Activated naive CD4-positive, alpha-beta T cell treated with Interleukin-2 at 50 U/mL for 16 hours (primary cell): ENCODE measurements around the gene COL16A1.
A peak's percentile ranks its signal among the peaks of the same experiment; 100 is the strongest.

ENCODE experiments used
- DNase-seq: peaks from one replicate; pipeline ENCODE4 v3.0.0-alpha.2; 2020

The COL16A1 gene

GRCh38 chr1:31705080-31705866 is 1.5 kb upstream of the COL16A1 start:
- peak; percentile 69 for DNase-seq

GRCh38 chr1:31704271-31705079 is 658 bp upstream of the COL16A1 start:
- no peak for DNase-seq

DNA sequence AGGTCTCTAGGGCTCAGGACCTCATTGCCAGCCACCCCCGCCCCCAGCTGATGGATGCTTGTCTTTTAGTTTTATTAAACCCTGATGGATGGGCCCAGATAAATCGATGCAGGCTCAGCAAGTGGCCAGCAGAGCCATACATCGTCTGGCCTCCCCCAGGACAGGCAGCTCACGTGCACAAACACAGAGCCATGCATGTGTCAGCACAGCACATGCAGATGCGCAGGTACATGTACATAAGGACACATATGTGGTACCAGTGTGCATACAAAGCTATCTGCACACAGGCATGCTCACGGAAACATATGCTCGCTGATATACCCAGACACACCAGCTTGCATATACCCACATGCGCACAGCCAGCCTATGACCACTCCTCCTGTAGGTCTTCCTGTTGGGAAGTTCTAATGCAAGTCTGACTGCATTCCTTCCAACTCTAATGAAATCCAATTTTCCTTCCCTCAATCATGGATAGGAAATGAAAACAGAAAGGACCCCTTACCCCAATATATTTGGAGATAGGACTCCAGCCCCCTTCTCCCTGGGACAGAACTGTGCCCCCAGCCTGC is 897 bp downstream of the COL16A1 start:
- DNase-seq = no peak

- peak; percentile 27 for DNase-seq
Observed at GRCh38 chr1:31701091-31701736, 2.6 kb downstream of the COL16A1 start.

- no peak for DNase-seq
Observed at GRCh38 chr1:31700468-31701090, 3.2 kb downstream of the COL16A1 start.

- peak; percentile 16 for DNase-seq
Observed at GRCh38 chr1:31699341-31699891, 4.4 kb downstream of the COL16A1 start.

- no peak for DNase-seq
Observed at GRCh38 chr1:31697369-31697984, 6.3 kb downstream of the COL16A1 start.

DNA sequence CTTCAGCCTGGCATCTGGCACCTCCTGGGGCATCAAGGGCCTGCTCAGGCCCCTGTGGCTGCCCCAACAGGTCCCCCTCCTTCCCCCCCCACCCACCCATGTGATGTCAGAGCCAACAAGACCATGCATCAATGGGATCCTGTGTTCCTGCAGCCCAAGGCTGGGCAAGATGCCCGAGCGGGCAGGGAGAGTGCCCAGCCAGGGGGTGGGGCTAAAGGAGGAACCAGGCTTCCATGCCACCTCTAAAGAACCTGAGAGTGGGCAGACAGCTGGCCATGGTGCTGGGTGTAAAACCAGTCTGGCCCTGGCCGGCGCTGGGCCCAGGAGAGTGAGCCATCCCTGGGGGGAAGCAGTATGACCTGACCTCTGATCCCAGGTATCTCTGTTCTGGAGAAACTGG is 7.6 kb downstream of the COL16A1 start:
- DNase-seq = no peak

GRCh38 chr1:31695327-31695726 is 8.5 kb downstream of the COL16A1 start:
- DNase-seq = no peak

DNA sequence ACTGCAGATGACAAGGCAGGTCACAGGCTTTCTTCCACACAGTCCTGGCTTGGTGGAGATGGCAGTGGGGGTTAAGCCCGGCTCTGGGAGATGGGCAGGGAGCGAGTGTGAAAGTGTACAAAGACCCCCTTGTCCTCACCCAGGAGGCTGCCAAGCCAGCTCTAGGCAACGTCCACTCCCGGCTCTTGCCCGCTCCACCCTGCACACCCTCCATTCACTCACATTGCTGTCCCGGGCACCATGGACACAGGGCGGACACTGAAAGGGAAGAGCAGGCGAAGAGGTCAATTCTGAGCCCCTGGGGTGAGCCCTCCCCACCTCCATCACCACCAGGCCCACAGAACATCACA is 8.9 kb downstream of the COL16A1 start:
- DNase-seq = no peak

DNA sequence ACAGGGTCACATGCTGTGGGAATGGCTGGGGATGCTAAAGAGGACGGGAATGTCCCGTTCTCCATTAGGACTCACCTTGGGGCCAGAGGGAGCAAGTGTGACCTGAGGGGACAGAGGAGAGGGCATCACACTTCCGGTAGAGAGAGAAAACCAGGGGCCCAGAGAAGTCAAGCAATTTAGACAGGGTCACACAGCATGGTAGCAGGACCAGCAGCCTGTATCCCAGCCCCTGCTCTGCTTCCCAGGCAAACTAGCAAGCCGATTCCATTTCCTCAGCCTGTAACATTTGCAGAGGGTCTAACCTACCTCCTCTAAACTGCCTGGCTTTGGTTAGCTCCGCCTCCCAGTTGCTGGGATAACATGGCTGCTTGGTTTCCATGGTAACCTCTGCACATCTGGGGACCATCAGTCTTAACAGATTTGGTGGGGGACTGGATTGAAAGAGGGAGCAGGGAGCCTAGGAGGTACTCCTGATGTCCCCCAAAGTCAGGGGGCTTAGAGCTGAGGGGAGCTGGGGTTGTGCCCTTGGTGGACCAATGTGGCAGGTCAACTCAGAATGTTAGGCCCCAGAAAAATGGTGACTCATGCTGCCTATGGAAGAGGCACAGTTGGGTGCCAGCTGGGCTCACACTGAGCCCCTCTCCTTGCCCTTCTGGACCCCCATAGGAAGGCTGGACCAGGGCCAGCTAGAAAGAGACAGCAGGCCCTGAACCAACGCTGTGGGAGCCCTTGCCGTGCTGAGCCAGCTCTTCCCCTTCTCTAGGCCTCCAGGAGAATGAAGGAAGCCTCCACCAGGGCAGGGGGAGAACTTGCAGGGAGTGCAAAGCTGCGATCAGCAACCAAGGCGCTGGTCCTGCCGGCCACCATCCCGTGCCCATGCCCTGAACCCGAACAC is 9.5 kb downstream of the COL16A1 start:
- DNase-seq = no peak

- no peak for DNase-seq
Observed at GRCh38 chr1:31693231-31693630, 10.6 kb downstream of the COL16A1 start.

- no peak for DNase-seq
Observed at GRCh38 chr1:31691951-31692350, 11.9 kb downstream of the COL16A1 start.

GRCh38 chr1:31691446-31691845 is 12.4 kb downstream of the COL16A1 start:
- no peak for DNase-seq

DNA sequence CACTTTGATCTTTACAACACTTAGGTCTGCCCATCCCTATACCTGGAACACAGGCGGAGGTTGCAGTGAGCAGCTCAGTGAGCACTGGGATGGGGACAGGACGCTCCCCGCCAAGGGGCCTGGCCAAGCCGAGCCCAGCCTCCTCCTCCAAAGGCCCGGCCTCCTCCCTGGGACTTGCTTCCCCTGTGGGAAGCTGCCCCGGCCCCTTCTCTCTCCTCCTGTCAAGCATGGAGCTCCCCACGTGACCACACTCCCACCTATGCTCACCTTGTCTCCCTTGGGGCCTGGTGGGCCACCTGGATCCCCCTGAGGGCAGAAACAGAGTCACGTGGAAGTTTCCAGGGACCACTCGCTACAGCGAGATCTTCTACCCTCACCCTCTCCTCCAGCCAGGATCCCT is 12.9 kb downstream of the COL16A1 start:
- no peak for DNase-seq

- no peak for DNase-seq
Observed at GRCh38 chr1:31689854-31690253, 14.0 kb downstream of the COL16A1 start.

GRCh38 chr1:31689379-31689778 is 14.4 kb downstream of the COL16A1 start:
- no peak for DNase-seq

- DNase-seq = no peak
Observed at GRCh38 chr1:31688233-31688918, 15.4 kb downstream of the COL16A1 start.

GRCh38 chr1:31687601-31688000 is 16.2 kb downstream of the COL16A1 start:
- no peak for DNase-seq

GRCh38 chr1:31685795-31686194 is 18.0 kb downstream of the COL16A1 start:
- no peak for DNase-seq

- no peak for DNase-seq
Observed at GRCh38 chr1:31683997-31684396, 19.8 kb downstream of the COL16A1 start.
